ENCODE results near the gene OSGEPL1.

The OSGEPL1 gene

DNA sequence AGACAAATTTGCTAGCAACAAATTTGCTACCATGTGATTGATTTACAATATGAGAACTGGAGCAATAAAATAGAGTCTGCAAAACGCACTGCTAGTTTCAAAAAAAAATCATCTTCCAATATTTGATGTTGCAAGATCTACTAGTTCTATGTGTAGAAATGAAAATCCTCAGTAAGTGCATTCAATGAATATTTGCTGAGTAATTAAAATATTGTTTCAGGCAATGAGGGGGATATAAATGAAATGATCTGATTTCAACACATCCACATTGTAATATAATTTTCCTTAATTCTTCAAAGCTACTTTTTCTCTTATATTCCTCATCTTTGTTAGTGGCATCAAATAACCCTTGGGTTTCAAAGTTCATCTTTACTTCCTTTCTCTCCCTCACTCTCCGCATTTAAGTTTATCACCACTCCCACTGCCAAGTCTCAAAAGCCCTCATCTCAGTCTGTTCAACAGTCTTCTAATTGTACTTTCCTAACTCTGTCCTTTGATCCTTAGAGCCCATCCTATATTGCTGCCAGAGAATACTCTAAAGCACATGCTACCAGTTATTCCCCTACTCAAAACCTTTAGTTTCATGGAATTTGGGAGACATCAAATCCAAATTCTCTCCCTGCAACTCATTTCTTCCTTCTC lies 6.2 kb downstream of the OSGEPL1 start:
- TF ChIP-seq FOXP2 (optimal IDR thresholded peaks at IDR 0.05; ENCODE audit: borderline replicate concordance, extremely low read depth, extremely low read length, insufficient read depth) (no peak), TAF1 (IDR thresholded peaks at IDR 0.05; ENCODE audit: borderline replicate concordance, insufficient read depth, low read length) (no peak), POLR2AphosphoS5 (IDR thresholded peaks at IDR 0.05; ENCODE audit: low read depth, low read length) (no peak), SIN3A (IDR thresholded peaks at IDR 0.05; ENCODE audit: borderline replicate concordance, insufficient read depth, low read length) (no peak)
- TF ChIP-seq, protein P1, sequence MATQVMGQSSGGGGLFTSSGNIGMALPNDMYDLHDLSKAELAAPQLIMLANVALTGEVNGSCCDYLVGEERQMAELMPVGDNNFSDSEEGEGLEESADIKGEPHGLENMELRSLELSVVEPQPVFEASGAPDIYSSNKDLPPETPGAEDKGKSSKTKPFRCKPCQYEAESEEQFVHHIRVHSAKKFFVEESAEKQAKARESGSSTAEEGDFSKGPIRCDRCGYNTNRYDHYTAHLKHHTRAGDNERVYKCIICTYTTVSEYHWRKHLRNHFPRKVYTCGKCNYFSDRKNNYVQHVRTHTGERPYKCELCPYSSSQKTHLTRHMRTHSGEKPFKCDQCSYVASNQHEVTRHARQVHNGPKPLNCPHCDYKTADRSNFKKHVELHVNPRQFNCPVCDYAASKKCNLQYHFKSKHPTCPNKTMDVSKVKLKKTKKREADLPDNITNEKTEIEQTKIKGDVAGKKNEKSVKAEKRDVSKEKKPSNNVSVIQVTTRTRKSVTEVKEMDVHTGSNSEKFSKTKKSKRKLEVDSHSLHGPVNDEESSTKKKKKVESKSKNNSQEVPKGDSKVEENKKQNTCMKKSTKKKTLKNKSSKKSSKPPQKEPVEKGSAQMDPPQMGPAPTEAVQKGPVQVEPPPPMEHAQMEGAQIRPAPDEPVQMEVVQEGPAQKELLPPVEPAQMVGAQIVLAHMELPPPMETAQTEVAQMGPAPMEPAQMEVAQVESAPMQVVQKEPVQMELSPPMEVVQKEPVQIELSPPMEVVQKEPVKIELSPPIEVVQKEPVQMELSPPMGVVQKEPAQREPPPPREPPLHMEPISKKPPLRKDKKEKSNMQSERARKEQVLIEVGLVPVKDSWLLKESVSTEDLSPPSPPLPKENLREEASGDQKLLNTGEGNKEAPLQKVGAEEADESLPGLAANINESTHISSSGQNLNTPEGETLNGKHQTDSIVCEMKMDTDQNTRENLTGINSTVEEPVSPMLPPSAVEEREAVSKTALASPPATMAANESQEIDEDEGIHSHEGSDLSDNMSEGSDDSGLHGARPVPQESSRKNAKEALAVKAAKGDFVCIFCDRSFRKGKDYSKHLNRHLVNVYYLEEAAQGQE (IDR thresholded peaks at IDR 0.05; ENCODE audit: insufficient read depth in 1 of 2, low read depth in 2 of 2, low read length in 2 of 2) = no peak

GRCh38 chr2:189751080-189751658 lies 11.4 kb downstream of the OSGEPL1 start:
- TF ChIP-seq SIN3A (IDR thresholded peaks at IDR 0.05; ENCODE audit: borderline replicate concordance, insufficient read depth, low read length) = no peak
- TF ChIP-seq, protein P1 (IDR thresholded peaks at IDR 0.05; ENCODE audit: insufficient read depth in 1 of 2, low read depth in 2 of 2, low read length in 2 of 2) = no peak
- no peak for TF ChIP-seq FOXP2 (optimal IDR thresholded peaks at IDR 0.05; ENCODE audit: borderline replicate concordance, extremely low read depth, extremely low read length, insufficient read depth)
- TF ChIP-seq TAF1 (IDR thresholded peaks at IDR 0.05; ENCODE audit: borderline replicate concordance, insufficient read depth, low read length) = no peak
- TF ChIP-seq POLR2AphosphoS5 (IDR thresholded peaks at IDR 0.05; ENCODE audit: low read depth, low read length) = no peak

GRCh38 chr2:189729430-189729829 lies 33.2 kb downstream of the OSGEPL1 start:
- TF ChIP-seq, protein P1 (IDR thresholded peaks at IDR 0.05; ENCODE audit: insufficient read depth in 1 of 2, low read depth in 2 of 2, low read length in 2 of 2) = no peak
- no peak for TF ChIP-seq SIN3A (IDR thresholded peaks at IDR 0.05; ENCODE audit: borderline replicate concordance, insufficient read depth, low read length)
- TF ChIP-seq POLR2AphosphoS5 (IDR thresholded peaks at IDR 0.05; ENCODE audit: low read depth, low read length) = no peak
- no peak for TF ChIP-seq TAF1 (IDR thresholded peaks at IDR 0.05; ENCODE audit: borderline replicate concordance, insufficient read depth, low read length)
- no peak for TF ChIP-seq FOXP2 (optimal IDR thresholded peaks at IDR 0.05; ENCODE audit: borderline replicate concordance, extremely low read depth, extremely low read length, insufficient read depth)

- no peak for TF ChIP-seq POLR2AphosphoS5 (IDR thresholded peaks at IDR 0.05; ENCODE audit: low read depth, low read length)
Measured at GRCh38 chr2:189726849-189727248, 35.7 kb downstream of the OSGEPL1 start.

- TF ChIP-seq, protein P1 (IDR thresholded peaks at IDR 0.05; ENCODE audit: insufficient read depth in 1 of 2, low read depth in 2 of 2, low read length in 2 of 2) = no peak
- TF ChIP-seq SIN3A (IDR thresholded peaks at IDR 0.05; ENCODE audit: borderline replicate concordance, insufficient read depth, low read length) = no peak
- no peak for TF ChIP-seq TAF1 (IDR thresholded peaks at IDR 0.05; ENCODE audit: borderline replicate concordance, insufficient read depth, low read length)
- TF ChIP-seq FOXP2 (optimal IDR thresholded peaks at IDR 0.05; ENCODE audit: borderline replicate concordance, extremely low read depth, extremely low read length, insufficient read depth) = no peak
- no peak for TF ChIP-seq POLR2AphosphoS5 (IDR thresholded peaks at IDR 0.05; ENCODE audit: low read depth, low read length)
Measured at GRCh38 chr2:189726271-189726670, 36.3 kb downstream of the OSGEPL1 start.

Measured in PFSK-1 (cell line).